AG09319 (cell line): ENCODE data around the gene TRIM33.

Experiments used
- DNase-seq: peaks from one replicate; pipeline ENCODE4 v3.0.0-alpha.2; 2010; ENCODE audit warnings: low read depth; ENCODE audit errors: extremely low read depth
- CTCF ChIP-seq: IDR thresholded peaks from 2 replicates; pipeline ENCODE4 v1.5.1; 2011; ENCODE audit warnings: low read depth, mild to moderate bottlenecking, inconsistent platforms, low read length, moderate library complexity

The TRIM33 gene

GRCh38 chr1:114468710-114469468 is 42.1 kb downstream of the TRIM33 start:
- DNase-seq, result no peak

GRCh38 chr1:114468047-114468446 is 43.0 kb downstream of the TRIM33 start:
- no peak for TF ChIP-seq CTCF
- no peak for DNase-seq

More at GRCh38 chr1:114468710-114469468, 42.1 kb downstream of the TRIM33 start:
- no peak for TF ChIP-seq CTCF

GRCh38 chr1:114467491-114467890 is 43.5 kb downstream of the TRIM33 start:
- no peak for TF ChIP-seq CTCF

GRCh38 chr1:114466334-114467014 is 44.5 kb downstream of the TRIM33 start:
- no peak for TF ChIP-seq CTCF
- no peak for DNase-seq

More at GRCh38 chr1:114467491-114467890, 43.5 kb downstream of the TRIM33 start:
- DNase-seq, result no peak

- no peak for TF ChIP-seq CTCF
- DNase-seq, result no peak
Measured at GRCh38 chr1:114462963-114463362, 48.0 kb downstream of the TRIM33 start.

- peak; percentile 7 for DNase-seq
- TF ChIP-seq CTCF, result no peak
Measured at GRCh38 chr1:114462341-114462740, 48.7 kb downstream of the TRIM33 start.

- no peak for DNase-seq
- no peak for TF ChIP-seq CTCF
Measured at GRCh38 chr1:114458237-114458777, 52.7 kb downstream of the TRIM33 start.
